ENCODE data around the gene HIPK1.
A peak's percentile ranks its signal among the peaks of the same experiment; 100 is the strongest.
"Not testable (repeated sequence)": the region's sequence is repeated elsewhere in the genome, so short reads cannot be mapped to it uniquely, and the experiment has no call there.

HIPK1 gene

GRCh38 chr1:113945329-113945728, 16.2 kb downstream of the HIPK1 start:
- no peak for DNase-seq

- no peak for DNase-seq
These were observed 17.0 kb downstream of the HIPK1 start for GRCh38 chr1:113946112-113946511.

GRCh38 chr1:113946678-113947387, 17.7 kb downstream of the HIPK1 start:
- DNase-seq, result no peak

GRCh38 chr1:113947388-113948107, 18.4 kb downstream of the HIPK1 start:
- no peak for DNase-seq

- not testable (repeated sequence) for DNase-seq
These were observed 19.0 kb downstream of the HIPK1 start for GRCh38 chr1:113948151-113948550.

- DNase-seq, result no peak
These were observed 19.9 kb downstream of the HIPK1 start for GRCh38 chr1:113949007-113949406.

- DNase-seq, result no peak
These were observed 21.8 kb downstream of the HIPK1 start for GRCh38 chr1:113950908-113951307.

- DNase-seq, result no peak
These were observed 22.6 kb downstream of the HIPK1 start for GRCh38 chr1:113951719-113952118.

GRCh38 chr1:113957984-113958383, 28.9 kb downstream of the HIPK1 start:
- DNase-seq, result no peak

GRCh38 chr1:113958691-113959090, 29.6 kb downstream of the HIPK1 start:
- no peak for DNase-seq

GRCh38 chr1:113963281-113963906, 34.3 kb downstream of the HIPK1 start:
- no peak for DNase-seq

- DNase-seq, result no peak
These were observed 36.7 kb downstream of the HIPK1 start for GRCh38 chr1:113965703-113966412.

GRCh38 chr1:113972954-113973353, 43.8 kb downstream of the HIPK1 start:
- no peak for DNase-seq

GRCh38 chr1:113975211-113975895, 46.2 kb downstream of the HIPK1 start:
- DNase-seq, result no peak

GRCh38 chr1:113976609-113977278, 47.6 kb downstream of the HIPK1 start:
- no peak for DNase-seq

GRCh38 chr1:113977906-113978305, 48.8 kb downstream of the HIPK1 start:
- DNase-seq, result no peak

- peak; percentile 84 for DNase-seq
These were observed 50.0 kb downstream of the HIPK1 start, which contains the start of gene OLFML3 for GRCh38 chr1:113978863-113979702. Gene OLFML3, plus strand, starts transcription at chr1:113979474. Its CDS starts 43 bp downstream, at chr1:113979517.

- DNase-seq, result peak; percentile 13
These were observed 51.0 kb downstream of the HIPK1 start for GRCh38 chr1:113980110-113980509.

GRCh38 chr1:113981962-113982931, 53.1 kb downstream of the HIPK1 start:
- DNase-seq, result no peak

GRCh38 chr1:113982949-113983348, 53.8 kb downstream of the HIPK1 start:
- no peak for DNase-seq

All from NCI-H1105 treated with DMSO at 0.1 percent for 48 hours (cell line).